Right lobe of liver (tissue), 4 donors: ENCODE data around the gene HBG2.

ENCODE experiments used
- POLR2A ChIP-seq: fragments of 450-650 bp; IDR thresholded peaks from one replicate; pipeline ENCODE4 v1.6.1; 2017; ENCODE audit warnings: antibody characterized with exemption, mild to moderate bottlenecking
- TF ChIP-seq, protein P1 (sequence below), 4 donors: fragments of 200-600 bp in 3 of 4; fragments of 450-650 bp in 1 of 4; IDR thresholded peaks; one replicate each; pipeline versions ENCODE4 v1.5.1 to v1.8.0; 2016 to 2022; ENCODE audit warnings: antibody characterized with exemption in 4 of 4, mild to moderate bottlenecking in 2 of 4
- donor health status: DM: no; HTN: no; CAD: no.
- donor health status: DM: no; HTN: no; CAD: no.
- donor health status: DM: no; HTN: yes; CAD: no.

DNA sequence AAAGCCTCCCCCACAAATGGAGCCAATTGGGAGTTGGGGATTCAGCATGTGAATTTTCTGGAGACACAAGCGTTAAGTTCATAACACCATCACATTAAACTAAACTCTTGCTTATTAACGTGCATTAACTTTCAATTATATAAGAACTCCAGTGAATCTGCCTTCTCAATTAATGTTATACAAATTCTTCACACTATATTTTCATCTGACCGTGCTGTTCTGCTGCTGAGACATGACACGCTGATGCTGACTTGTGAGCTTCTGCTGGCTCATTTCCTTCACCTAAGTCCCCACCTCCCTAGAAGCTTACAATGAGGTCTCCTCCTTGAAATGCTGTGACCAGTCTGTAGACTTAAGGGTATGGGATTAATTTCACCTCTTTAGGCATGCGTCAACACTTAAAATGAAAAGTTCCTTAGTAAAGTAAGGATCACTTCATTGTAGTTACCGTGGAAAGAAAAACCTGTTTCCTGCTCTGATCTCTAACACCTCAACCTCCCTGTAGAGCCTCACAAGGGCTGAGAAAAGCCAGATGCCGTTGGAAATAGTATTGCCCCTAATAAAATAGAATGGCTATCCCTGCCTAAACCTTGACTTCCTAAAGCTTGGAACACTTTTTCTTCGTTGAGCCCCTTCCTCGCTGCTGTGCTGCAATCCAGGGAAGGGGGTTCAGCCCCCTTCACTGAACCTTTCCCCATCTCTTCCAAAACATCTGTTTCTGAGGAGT is 2.2 kb downstream of the HBG2 start:
- no peak for TF ChIP-seq POLR2A
- TF ChIP-seq, protein P1, sequence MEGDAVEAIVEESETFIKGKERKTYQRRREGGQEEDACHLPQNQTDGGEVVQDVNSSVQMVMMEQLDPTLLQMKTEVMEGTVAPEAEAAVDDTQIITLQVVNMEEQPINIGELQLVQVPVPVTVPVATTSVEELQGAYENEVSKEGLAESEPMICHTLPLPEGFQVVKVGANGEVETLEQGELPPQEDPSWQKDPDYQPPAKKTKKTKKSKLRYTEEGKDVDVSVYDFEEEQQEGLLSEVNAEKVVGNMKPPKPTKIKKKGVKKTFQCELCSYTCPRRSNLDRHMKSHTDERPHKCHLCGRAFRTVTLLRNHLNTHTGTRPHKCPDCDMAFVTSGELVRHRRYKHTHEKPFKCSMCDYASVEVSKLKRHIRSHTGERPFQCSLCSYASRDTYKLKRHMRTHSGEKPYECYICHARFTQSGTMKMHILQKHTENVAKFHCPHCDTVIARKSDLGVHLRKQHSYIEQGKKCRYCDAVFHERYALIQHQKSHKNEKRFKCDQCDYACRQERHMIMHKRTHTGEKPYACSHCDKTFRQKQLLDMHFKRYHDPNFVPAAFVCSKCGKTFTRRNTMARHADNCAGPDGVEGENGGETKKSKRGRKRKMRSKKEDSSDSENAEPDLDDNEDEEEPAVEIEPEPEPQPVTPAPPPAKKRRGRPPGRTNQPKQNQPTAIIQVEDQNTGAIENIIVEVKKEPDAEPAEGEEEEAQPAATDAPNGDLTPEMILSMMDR (IDR thresholded peaks at IDR 0.05), result no peak
